HEK293T (cell line): Measurements from ENCODE around the gene TSTD2.

Experiments
- ELF4 ChIP-seq: fragments of 450-650 bp; IDR thresholded peaks from 2 replicates; pipeline ENCODE4 v1.6.1; 2017; ENCODE audit warnings: antibody characterized with exemption
- HDGF ChIP-seq: fragments of 450-650 bp; IDR thresholded peaks from 2 replicates; pipeline ENCODE4 v1.6.1; 2017; ENCODE audit warnings: antibody characterized with exemption, borderline replicate concordance
- SUZ12 ChIP-seq: fragments of 450-650 bp; IDR thresholded peaks from 2 replicates; pipeline ENCODE4 v1.6.1; 2016; ENCODE audit warnings: mild to moderate bottlenecking

- TF ChIP-seq ELF4 (no peak), SUZ12 (no peak), HDGF (no peak)
Observed at GRCh38 chr9:97564291-97565175, 68.6 kb downstream of the TSTD2 start.
